HG03095 (cell line): ENCODE data around the gene PACRG.

Source experiments
- ATAC-seq: cut with Tn5 transposase; IDR thresholded peaks from one replicate; pipeline ENCODE4 v1.9.1; 2021; ENCODE audit warnings: moderate library complexity; ENCODE audit not compliant: unreplicated experiment

Gene PACRG

GRCh38 chr6:163126741-163127140 is 399.0 kb downstream of the PACRG start:
- no peak for ATAC-seq

GRCh38 chr6:163127587-163127986 is 399.8 kb downstream of the PACRG start:
- ATAC-seq = no peak

GRCh38 chr6:163128324-163128723 is 400.6 kb downstream of the PACRG start:
- no peak for ATAC-seq

- no peak for ATAC-seq
Measured at GRCh38 chr6:163132050-163132750, 404.4 kb downstream of the PACRG start.

- no peak for ATAC-seq
Measured at GRCh38 chr6:163133017-163133416, 405.2 kb downstream of the PACRG start.

GRCh38 chr6:163133691-163134090 is 405.9 kb downstream of the PACRG start:
- no peak for ATAC-seq

- ATAC-seq = no peak
Measured at GRCh38 chr6:163136681-163137397, 409.1 kb downstream of the PACRG start.

- ATAC-seq = no peak
Measured at GRCh38 chr6:163137398-163137881, 409.7 kb downstream of the PACRG start.

- ATAC-seq = no peak
Measured at GRCh38 chr6:163146036-163146435, 418.3 kb downstream of the PACRG start.

- ATAC-seq = no peak
Measured at GRCh38 chr6:163147994-163148393, 420.2 kb downstream of the PACRG start.

- ATAC-seq = no peak
Measured at GRCh38 chr6:163148451-163149278, 420.9 kb downstream of the PACRG start.

- no peak for ATAC-seq
Measured at GRCh38 chr6:163149279-163149848, 421.6 kb downstream of the PACRG start.

GRCh38 chr6:163151212-163151611 is 423.4 kb downstream of the PACRG start:
- no peak for ATAC-seq

- ATAC-seq = no peak
Measured at GRCh38 chr6:163152701-163153100, 424.9 kb downstream of the PACRG start.

- ATAC-seq = no peak
Measured at GRCh38 chr6:163159110-163159509, 431.3 kb downstream of the PACRG start.

GRCh38 chr6:163159689-163160088 is 431.9 kb downstream of the PACRG start:
- ATAC-seq = no peak

GRCh38 chr6:163162007-163162873 is 434.5 kb downstream of the PACRG start:
- no peak for ATAC-seq

- ATAC-seq = no peak
Measured at GRCh38 chr6:163162874-163163213, 435.1 kb downstream of the PACRG start.

- ATAC-seq = no peak
Measured at GRCh38 chr6:163164175-163164900, 436.6 kb downstream of the PACRG start.
